Neural cell (in vitro differentiated cells): ENCODE measurements around the gene PDE7B. TPM values are rescaled to one million over a fixed set of nuclear protein-coding genes. Genes with fewer than 3 reads are reported as not detected.

Source experiments
- H2AFZ ChIP-seq: fragments of 200-600, 300-800 bp; sonication (generic), shearing (Covaris generic); 2 replicates; pipeline ENCODE4 v1.6.0; 2014; ENCODE audit warnings: low read depth, mild to moderate bottlenecking, antibody characterized with exemption, low read length, moderate library complexity
- H3F3A ChIP-seq: fragments of 200-600 bp; shearing (Covaris generic); 2 replicates; pipeline ENCODE4 v1.6.1; 2016; ENCODE audit warnings: mild to moderate bottlenecking, moderate library complexity, mixed read lengths, antibody characterized with exemption, low read length; ENCODE audit not compliant: insufficient read depth, poor library complexity, severe bottlenecking
- H3K27ac ChIP-seq: fragments of 200-600, 300-800 bp; sonication (generic), shearing (Covaris generic); 2 replicates; pipeline ENCODE4 v1.5.1; 2014; ENCODE audit warnings: mild to moderate bottlenecking, low read length, moderate library complexity
- H3K27me3 ChIP-seq: fragments of 300-800, 200-600 bp; sonication (generic), shearing (Covaris generic); 2 replicates; pipeline ENCODE4 v1.6.0; 2014; ENCODE audit warnings: mild to moderate bottlenecking, low read depth, low read length, moderate library complexity; ENCODE audit not compliant: insufficient read depth
- H3K36me3 ChIP-seq: fragments of 300-800, 200-600 bp; sonication (generic), shearing (Covaris generic); 2 replicates; pipeline ENCODE4 v1.5.1; 2014; ENCODE audit warnings: mild to moderate bottlenecking, antibody characterized with exemption, low read length, moderate library complexity; ENCODE audit not compliant: insufficient read depth
- H3K4me2 ChIP-seq: fragments of 300-800, 200-600 bp; sonication (generic), shearing (Covaris generic); 2 replicates; pipeline ENCODE4 v1.6.0; 2014; ENCODE audit warnings: mild to moderate bottlenecking, low read length
- H3K4me3 ChIP-seq: fragments of 300-800, 200-600 bp; sonication (generic), shearing (Covaris generic); 2 replicates; pipeline ENCODE4 v1.5.1; 2014; ENCODE audit warnings: mild to moderate bottlenecking, low read length, moderate library complexity
- H3K79me2 ChIP-seq: fragments of 200-600 bp; shearing (Covaris generic); replicated peaks from 2 replicates; pipeline ENCODE4 v1.6.0; 2014; ENCODE audit warnings: mild to moderate bottlenecking, low read length, moderate library complexity; ENCODE audit not compliant: insufficient read depth
- H3K9ac ChIP-seq: fragments of 300-800, 200-600 bp; sonication (generic), shearing (Covaris generic); 2 replicates; pipeline ENCODE4 v1.6.1; 2016; ENCODE audit warnings: mild to moderate bottlenecking, low read length, mixed read lengths
- H3K9me2 ChIP-seq: fragments of 200-600 bp; shearing (Covaris generic); 2 replicates; pipeline ENCODE4 v1.6.1; 2016; ENCODE audit warnings: mild to moderate bottlenecking, low read length, mixed read lengths; ENCODE audit not compliant: insufficient read depth
- H3K9me3 ChIP-seq: fragments of 200-600, 300-800 bp; sonication (generic), shearing (Covaris generic); 2 replicates; pipeline ENCODE4 v1.6.1; 2016; ENCODE audit warnings: mild to moderate bottlenecking, mixed run types, low read length, moderate library complexity, mixed read lengths
- H4K20me1 ChIP-seq: fragments of 200-600 bp; shearing (Covaris generic); 2 replicates; pipeline ENCODE4 v1.6.1; 2016; ENCODE audit warnings: mild to moderate bottlenecking, mixed run types; ENCODE audit not compliant: insufficient read depth
- CTCF ChIP-seq: fragments of 450-650 bp; IDR thresholded peaks from 2 replicates; pipeline ENCODE4 v1.5.1; 2014; ENCODE audit warnings: antibody characterized with exemption, mild to moderate bottlenecking, moderate library complexity; ENCODE audit not compliant: poor library complexity, severe bottlenecking
- EP300 ChIP-seq: fragments of 450-650 bp; conservative IDR thresholded peaks from 2 replicates; pipeline ENCODE4 v1.6.1; 2014; ENCODE audit warnings: antibody characterized with exemption, mild to moderate bottlenecking, moderate library complexity; ENCODE audit not compliant: poor library complexity, severe bottlenecking
- EZH2 ChIP-seq: fragments of 200-600, 300-800 bp; shearing (Covaris generic), sonication (generic); IDR thresholded peaks from 2 replicates; pipeline ENCODE4 v1.6.1; 2014; ENCODE audit warnings: antibody characterized with exemption, low read length, borderline replicate concordance, mild to moderate bottlenecking; ENCODE audit not compliant: insufficient read depth, poor library complexity, severe bottlenecking
- MXI1 ChIP-seq: fragments of 450-650 bp; conservative IDR thresholded peaks from 2 replicates; pipeline ENCODE4 v1.6.1; 2014; ENCODE audit warnings: antibody characterized with exemption, mild to moderate bottlenecking; ENCODE audit not compliant: poor library complexity, severe bottlenecking
- POLR2AphosphoS5 ChIP-seq: IDR thresholded peaks from 2 replicates; pipeline ENCODE4 v1.6.1; 2012
- RAD21 ChIP-seq: fragments of 450-650 bp; conservative IDR thresholded peaks from 2 replicates; pipeline ENCODE4 v1.6.1; 2014; ENCODE audit warnings: antibody characterized with exemption, mild to moderate bottlenecking, moderate library complexity
- REST ChIP-seq: IDR thresholded peaks from 2 replicates; pipeline ENCODE4 v1.6.1; 2012; ENCODE audit warnings: borderline replicate concordance
- SMC3 ChIP-seq: fragments of 450-650 bp; conservative IDR thresholded peaks from 2 replicates; pipeline ENCODE4 v1.6.1; 2014; ENCODE audit warnings: antibody characterized with exemption, mild to moderate bottlenecking, moderate library complexity; ENCODE audit not compliant: poor library complexity
- TAF1 ChIP-seq: IDR thresholded peaks from 2 replicates; pipeline ENCODE4 v1.6.1; 2012; ENCODE audit warnings: low read depth
- polyA plus RNA-seq: library from polyadenylated mRNA; depleted of rRNA; stranded (reverse); fragments of >200 nt; gene quantifications from 2 replicates; pipeline ENCODE4 v1.2.3, GENCODE V29; 2014

PDE7B gene
- polyA plus RNA-seq, 1 donor from 2014 or later = 5.9 TPM

GRCh38 chr6:135955099-135955498 is 103.6 kb downstream of the PDE7B start:
- TF ChIP-seq RAD21 (no peak), REST (no peak), EZH2 (no peak), EP300 (no peak), MXI1 (no peak), CTCF (no peak), SMC3 (no peak), POLR2AphosphoS5 (no peak), TAF1 (no peak)
- no peak overlapping the region for H3K9ac ChIP-seq

GRCh38 chr6:135962731-135963130 is 111.2 kb downstream of the PDE7B start:
- Histone ChIP-seq H2AFZ (no peak overlapping the region), H3K4me2 (no peak overlapping the region), H3K4me3 (no peak overlapping the region), H3K36me3 (no peaks in the 10 kb centered on the region), H3K9me2 (no peaks in the 10 kb centered on the region), H3K27me3 (no peaks in the 10 kb centered on the region), H3K9me3 (no peaks in the 10 kb centered on the region), H3K79me2 (no peaks in the 10 kb centered on the region), H3F3A (no peaks in the 10 kb centered on the region), H3K27ac (no peak overlapping the region), H4K20me1 (no peaks in the 10 kb centered on the region), H3K9ac (no peak overlapping the region)
- TF ChIP-seq REST (no peak), CTCF (no peak), EP300 (no peak), TAF1 (no peak), POLR2AphosphoS5 (no peak), EZH2 (no peak), SMC3 (no peak), RAD21 (no peak), MXI1 (no peak)

More at GRCh38 chr6:135955099-135955498, 103.6 kb downstream of the PDE7B start:
- no peaks in the 10 kb centered on the region for H3K36me3 ChIP-seq
- peak overlapping the region; percentile 87 for H3K27ac ChIP-seq
- no peaks in the 10 kb centered on the region for H3K9me3 ChIP-seq
- no peaks in the 10 kb centered on the region for H4K20me1 ChIP-seq
- H2AFZ ChIP-seq = no peak overlapping the region
- no peak overlapping the region for H3K4me2 ChIP-seq
- H3K27me3 ChIP-seq = no peaks in the 10 kb centered on the region
- H3K79me2 ChIP-seq = no peaks in the 10 kb centered on the region
- no peak overlapping the region for H3K4me3 ChIP-seq
- H3F3A ChIP-seq = peaks cover 4% of the 10 kb centered on the region
- no peaks in the 10 kb centered on the region for H3K9me2 ChIP-seq
